Mammary epithelial cell (primary cell): ENCODE data around the gene CDH4.

ENCODE experiments used
- EZH2 ChIP-seq: IDR thresholded peaks from 2 replicates; pipeline ENCODE4 v1.6.1; 2012; ENCODE audit warnings: low read length, inconsistent platforms, borderline replicate concordance
- TF ChIP-seq, protein P1 (sequence below), 2 donors: IDR thresholded peaks in 1 of 2; conservative IDR thresholded peaks in 1 of 2; 2 replicates each; pipeline ENCODE4 v1.5.1; 2011 to 2012; ENCODE audit warnings: inconsistent platforms in 2 of 2, low read length in 2 of 2, mild to moderate bottlenecking in 2 of 2, control low read depth in 1 of 2, low read depth in 1 of 2; ENCODE audit not compliant: insufficient read depth in 1 of 2; ENCODE audit errors: extremely low read depth in 1 of 2

DNA sequence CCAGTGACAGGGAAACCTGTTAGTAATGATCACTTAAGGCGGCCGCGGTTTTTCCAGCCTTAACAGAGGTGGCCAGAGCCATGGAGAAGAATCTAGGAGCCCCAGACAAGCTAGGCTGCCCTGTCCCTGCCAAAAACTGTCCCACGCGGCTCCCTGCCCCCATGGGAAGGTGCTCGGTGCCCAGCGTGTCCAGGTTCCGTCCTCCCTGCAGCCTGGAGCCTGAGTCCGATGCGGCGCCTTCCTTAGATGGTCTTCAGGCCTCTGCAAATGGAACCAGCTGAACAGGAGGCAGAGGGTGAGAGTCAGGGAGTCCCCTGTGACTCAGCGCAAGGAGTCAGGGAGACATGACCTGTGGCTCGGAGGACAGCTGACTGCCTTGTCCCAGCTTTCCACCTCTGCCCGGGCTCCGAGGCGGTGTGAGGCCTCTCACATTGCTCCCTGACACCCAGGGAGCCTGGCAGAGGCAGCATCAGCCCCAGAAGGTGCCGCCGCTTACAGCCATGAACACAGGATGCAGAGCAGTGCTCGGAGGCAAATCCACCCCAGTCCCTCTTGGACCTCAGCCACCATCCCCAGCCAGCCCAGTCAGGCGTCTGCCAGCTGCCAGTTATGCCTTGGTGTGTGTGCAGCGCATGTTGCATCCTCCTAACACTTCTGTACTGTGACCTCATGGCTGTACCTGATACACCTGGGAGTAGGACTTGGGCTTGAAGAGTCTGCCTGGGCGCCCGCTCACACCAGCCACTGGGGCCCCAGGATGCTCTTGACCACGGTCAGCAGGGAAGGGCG is 377.7 kb downstream of the CDH4 start:
- TF ChIP-seq EZH2, result no peak
- TF ChIP-seq, protein P1, sequence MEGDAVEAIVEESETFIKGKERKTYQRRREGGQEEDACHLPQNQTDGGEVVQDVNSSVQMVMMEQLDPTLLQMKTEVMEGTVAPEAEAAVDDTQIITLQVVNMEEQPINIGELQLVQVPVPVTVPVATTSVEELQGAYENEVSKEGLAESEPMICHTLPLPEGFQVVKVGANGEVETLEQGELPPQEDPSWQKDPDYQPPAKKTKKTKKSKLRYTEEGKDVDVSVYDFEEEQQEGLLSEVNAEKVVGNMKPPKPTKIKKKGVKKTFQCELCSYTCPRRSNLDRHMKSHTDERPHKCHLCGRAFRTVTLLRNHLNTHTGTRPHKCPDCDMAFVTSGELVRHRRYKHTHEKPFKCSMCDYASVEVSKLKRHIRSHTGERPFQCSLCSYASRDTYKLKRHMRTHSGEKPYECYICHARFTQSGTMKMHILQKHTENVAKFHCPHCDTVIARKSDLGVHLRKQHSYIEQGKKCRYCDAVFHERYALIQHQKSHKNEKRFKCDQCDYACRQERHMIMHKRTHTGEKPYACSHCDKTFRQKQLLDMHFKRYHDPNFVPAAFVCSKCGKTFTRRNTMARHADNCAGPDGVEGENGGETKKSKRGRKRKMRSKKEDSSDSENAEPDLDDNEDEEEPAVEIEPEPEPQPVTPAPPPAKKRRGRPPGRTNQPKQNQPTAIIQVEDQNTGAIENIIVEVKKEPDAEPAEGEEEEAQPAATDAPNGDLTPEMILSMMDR (conservative IDR thresholded peaks at IDR 0.05 in 1 of 2, IDR thresholded peaks at IDR 0.05 in 1 of 2; ENCODE audit: extremely low read depth in 1 of 2, insufficient read depth in 1 of 2, low read depth in 1 of 2, low read length in 2 of 2), result no peak
